ENCODE results near the gene EXD1.
"Not testable (repeated sequence)": the region's sequence is repeated elsewhere in the genome, so short reads cannot be mapped to it uniquely, and the experiment has no call there.

Gene EXD1

DNA sequence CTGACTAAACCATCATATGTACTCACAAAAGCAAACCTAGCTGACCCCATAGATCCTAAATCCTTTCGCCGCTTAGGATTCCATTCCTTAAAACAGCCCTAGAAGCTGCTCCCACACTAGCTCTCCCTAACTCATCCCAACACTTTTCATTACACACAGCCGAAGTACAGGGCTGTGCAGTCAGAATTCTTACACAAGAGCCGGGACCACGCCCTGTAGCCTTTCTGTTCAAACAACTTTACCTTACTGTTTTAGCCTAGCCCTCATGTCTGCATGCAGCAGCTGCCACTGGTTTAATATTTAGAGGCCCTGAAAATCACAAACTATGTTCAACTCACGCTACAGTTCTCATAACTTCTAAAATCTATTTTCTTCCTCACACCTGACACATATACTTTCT is 95.0 kb downstream of the EXD1 start:
- DNase-seq: not testable (repeated sequence)

DNA sequence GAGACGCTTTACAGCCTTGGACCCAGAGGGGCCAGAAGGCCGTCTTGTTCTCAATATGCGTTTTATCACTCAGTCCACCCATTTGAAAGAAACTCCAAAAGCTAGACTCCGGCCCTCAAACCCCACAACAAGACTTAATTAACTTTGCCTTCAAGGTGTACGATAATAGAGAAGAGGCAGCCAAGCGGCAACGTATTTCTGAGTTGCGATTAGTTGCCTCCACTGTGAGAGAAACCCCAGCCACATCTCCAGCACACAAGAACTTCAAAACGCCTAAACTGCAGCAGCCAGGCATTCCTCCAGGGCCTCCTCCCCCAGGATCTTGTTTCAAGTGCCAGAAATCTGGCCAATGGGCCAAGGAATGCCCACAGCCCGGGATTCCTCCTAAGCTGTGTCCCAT is 97.1 kb downstream of the EXD1 start:
- no peak for DNase-seq
